K562 (cell line): ENCODE data around the gene SLC2A4RG. TPM values are rescaled to one million over a fixed set of nuclear protein-coding genes. Genes with fewer than 3 reads are reported as not detected.

Experiments
- ATAC-seq: fragments of 200-7000 bp; cut with Tn5 transposase; 3 replicates; pipeline ENCODE4 v1.9.1; 2020; ENCODE audit warnings: moderate library complexity
- BruUV-seq: library from RNA; stranded (reverse); fragments of 400-500 nt; replicated peaks from 2 replicates; lab custom pipeline; 2021; lab: Mats Ljungman, UMichigan
- CTCF ChIA-PET: fragments of 300-600 bp; formaldehyde crosslinking; extraction: SDS; loops from one replicate; lab custom pipeline; 2021; ENCODE audit warnings: low intra/inter-chr PET ratio; lab: Yijun Ruan, JAX
- POLR2A ChIA-PET: fragments of 300-600, 350-650 bp; sonication (Branson Sonifier 250); formaldehyde crosslinking; extraction: SDS; loops from one replicate; lab custom pipeline; 2021; ENCODE audit warnings: antibody characterized with exemption, inconsistent platforms; lab: Yijun Ruan, JAX
- DNase-seq, 4 experiments: peaks; one replicate each; pipeline versions ENCODE4 v3.0.0 to v3.0.0-alpha.2; 2011 to 2018; ENCODE audit warnings: low spot score in 3 of 4, mixed read lengths in 3 of 4; ENCODE audit errors: extremely low read depth in 1 of 4
- FAIRE-seq: peaks from 2 replicates; lab custom pipeline; 2011; peaks lifted over from hg19 to GRCh38; lab: Jason Lieb, UNC
- H2AFZ ChIP-seq: 2 replicates; pipeline ENCODE4 v1.6.0; 2011; ENCODE audit warnings: low read depth, low read length, control low read depth, inconsistent platforms
- H3K27ac ChIP-seq: fragments of 200-600 bp; 3 replicates; pipeline ENCODE4 v1.8.0; 2011; ENCODE audit warnings: low read depth, mild to moderate bottlenecking, control low read depth, inconsistent platforms, low read length, moderate library complexity, mixed read lengths; ENCODE audit errors: extremely low read depth
- H3K27me3 ChIP-seq, 2 experiments: fragments of 300-600 bp in 1 of 2; 2 replicates in 1 of 2; 3 replicates in 1 of 2; pipeline versions ENCODE4 v1.6.0 to v1.8.0; 2011; ENCODE audit warnings: inconsistent platforms in 2 of 2, low read length in 2 of 2, mild to moderate bottlenecking in 1 of 2, mixed read lengths in 1 of 2, moderate library complexity in 1 of 2; ENCODE audit not compliant: control insufficient read depth in 2 of 2, insufficient read depth in 2 of 2
- H3K36me3 ChIP-seq: fragments of 300-600 bp; 3 replicates; pipeline ENCODE4 v1.8.0; 2011; ENCODE audit warnings: mild to moderate bottlenecking, low read length, inconsistent platforms; ENCODE audit not compliant: control insufficient read depth, insufficient read depth
- H3K4me1 ChIP-seq, 2 experiments: fragments of 200-600 bp in 1 of 2; replicated peaks in 1 of 2; 2 replicates in 1 of 2; 3 replicates in 1 of 2; pipeline versions ENCODE4 v1.5.1 to v1.8.0; 2011; ENCODE audit warnings: inconsistent platforms in 2 of 2, low read length in 2 of 2, mild to moderate bottlenecking in 1 of 2, mixed read lengths in 1 of 2, moderate library complexity in 1 of 2; ENCODE audit not compliant: control insufficient read depth in 2 of 2, insufficient read depth in 2 of 2
- H3K4me2 ChIP-seq: 2 replicates; pipeline ENCODE4 v1.6.1; 2011; ENCODE audit warnings: low read length, control low read depth, inconsistent platforms, mixed read lengths; ENCODE audit not compliant: insufficient read depth
- H3K4me3 ChIP-seq: fragments of 200-600 bp; sonication (generic), shearing (Covaris generic); 2 replicates; pipeline ENCODE4 v1.5.1; 2016; ENCODE audit warnings: control low read depth, inconsistent platforms
- H3K79me2 ChIP-seq: fragments of 200-600 bp; 3 replicates; pipeline ENCODE4 v1.8.0; 2011; ENCODE audit warnings: low read length, inconsistent platforms; ENCODE audit not compliant: control insufficient read depth, insufficient read depth
- H3K9ac ChIP-seq, 2 experiments: 2 replicates each; pipeline versions ENCODE4 v1.6.0 to v1.6.1; 2011; ENCODE audit warnings: low read depth in 2 of 2, low read length in 2 of 2, control low read depth in 1 of 2, inconsistent platforms in 1 of 2, mild to moderate bottlenecking in 1 of 2, mixed read lengths in 1 of 2; ENCODE audit not compliant: insufficient read depth in 1 of 2
- H3K9me1 ChIP-seq: one replicate; pipeline ENCODE4 v1.6.0; 2011; ENCODE audit warnings: inconsistent platforms, mild to moderate bottlenecking, low read length, moderate library complexity; ENCODE audit not compliant: control insufficient read depth, insufficient read depth
- H3K9me3 ChIP-seq: replicated peaks from 2 replicates; pipeline ENCODE4 v1.5.1; 2011; ENCODE audit warnings: low read depth, low read length, inconsistent platforms; ENCODE audit not compliant: control insufficient read depth, insufficient read depth
- H4K20me1 ChIP-seq: replicated peaks from 2 replicates; pipeline ENCODE4 v1.6.1; 2011; ENCODE audit warnings: low read length, inconsistent platforms, mixed read lengths; ENCODE audit not compliant: control insufficient read depth, insufficient read depth
- BCOR ChIP-seq: fragments of 450-650 bp; IDR thresholded peaks from 2 replicates; pipeline ENCODE4 v1.6.1; 2016
- CLOCK ChIP-seq: fragments of 250-450 bp; sonication (Bioruptor Pico); IDR thresholded peaks from 2 replicates; pipeline ENCODE4 v1.4.0; 2020; ENCODE audit warnings: mild to moderate bottlenecking, moderate library complexity, borderline replicate concordance
- GABPA ChIP-seq: fragments of 200-800 bp; sonication (Bioruptor generic); conservative IDR thresholded peaks from 2 replicates; pipeline ENCODE4 v1.6.1; 2016; ENCODE audit warnings: low read depth, missing genetic modification characterization, missing compliant biosample characterization
- MECOM ChIP-seq: fragments of 250-450 bp; sonication (Bioruptor Pico); IDR thresholded peaks from 2 replicates; pipeline ENCODE4 v1.8.0; 2022; ENCODE audit warnings: inconsistent platforms
- MITF ChIP-seq: IDR thresholded peaks from 2 replicates; pipeline ENCODE4 v1.6.1; 2014; ENCODE audit warnings: antibody characterized with exemption
- POLR3G ChIP-seq: IDR thresholded peaks from 2 replicates; pipeline ENCODE4 v1.6.1; 2011; ENCODE audit not compliant: insufficient read length, insufficient replicate concordance; ENCODE audit errors: extremely low read depth
- STAG1 ChIP-seq: sonication (generic); formaldehyde crosslinking; IDR thresholded peaks from 2 replicates; pipeline ENCODE4 v1.5.0; 2020; ENCODE audit warnings: missing genetic modification reagents, borderline replicate concordance
- TAF1 ChIP-seq: IDR thresholded peaks from 2 replicates; pipeline ENCODE4 v1.6.1; 2011; ENCODE audit warnings: mild to moderate bottlenecking, low read length, moderate library complexity; ENCODE audit not compliant: insufficient read depth, control insufficient read depth, severe bottlenecking; ENCODE audit errors: extremely low read depth
- ZNF146 ChIP-seq: IDR thresholded peaks from one replicate; pipeline ENCODE4 v1.6.1; 2018; ENCODE audit warnings: missing compliant biosample characterization; ENCODE audit not compliant: unreplicated experiment
- WGBS: fragments of 100-300 bp; shearing (Covaris generic); methylation state at CpG from one replicate; pipeline ENCODE4 v1.1.6; 2016; ENCODE audit warnings: low coverage, mixed read lengths; ENCODE audit not compliant: insufficient coverage; ENCODE audit errors: missing lambda C conversion rate; 5-methylcytosine and 5-hydroxymethylcytosine counted together
- in situ Hi-C: fragments of 300-500 bp; cut with MboI; formaldehyde crosslinking; loops from 4 replicates; pipeline ENCODE4 v1.15.0; 2018; ENCODE audit warnings: inconsistent platforms, mixed read lengths
- intact Hi-C: fragments of 100-400 bp; cut with micrococcal nuclease; formaldehyde crosslinking; loops from 2 replicates; pipeline ENCODE4 v1.14.2; 2022
- polyA plus RNA-seq, 8 experiments: library from polyadenylated mRNA; depleted of rRNA in 4 of 8; stranded (reverse) in 5 of 8; unstranded in 3 of 8; fragments of >200 nt; fragmentation: Nextera tagmentation in 2 of 8; fragmentation: Illumina TruSeq in 1 of 8; extraction: Ambion mirVana in 2 of 8; extraction: Trizol in 1 of 8; gene quantifications; 2 replicates each; pipeline versions ENCODE4 v1.2.1 to v1.2.3, GENCODE V29; 2011 to 2014; ENCODE audit warnings: inconsistent platforms in 1 of 8, missing spikeins in 1 of 8
- total RNA-seq, 7 experiments: library from RNA; depleted of rRNA in 6 of 7; stranded (reverse); fragments of >200 nt in 6 of 7; fragmentation: Illumina TruSeq in 2 of 7; extraction: Trizol in 2 of 7; gene quantifications; 2 replicates each; pipeline versions ENCODE4 v1.2.1 to v1.2.3, GENCODE V29; 2011 to 2021; ENCODE audit warnings: low replicate concordance in 1 of 7

Gene SLC2A4RG
- total and polyA plus RNA-seq, 9 of the 15 experiments (the other 6 are each of a cell fraction or from before 2014, with no cell fraction given): 0.34 to 97.3 (median 26.5) TPM

- Histone ChIP-seq H3K79me2 (no peaks in the 10 kb centered on the region), H3K4me2 (no peak overlapping the region), H3K27ac (no peak overlapping the region), H3K4me3 (no peak overlapping the region), H3K27me3 (no peaks in the 10 kb centered on the region), H3K4me1 (peaks cover 12 to 43% of the 10 kb centered on the region in 2 experiments; a peak in 4 of 5 replicates), H3K36me3 (no peaks in the 10 kb centered on the region), H3K9me3 (no peaks in the 10 kb centered on the region), H3K9ac (no peak overlapping the region), H4K20me1 (no peaks in the 10 kb centered on the region; the same call in 1 of the 2 replicates), H3K9me1 (no peaks in the 10 kb centered on the region), H2AFZ (no peak overlapping the region)
- no TSS peak for BruUV-seq
- ChIA-PET CTCF (no interaction called here), POLR2A (interaction anchor here (0.6 to 1.5 kb wide), 2 partner anchors 8 to 14 kb away, joined by 3 to 4 read pairs; no protein-coding TSS in a partner anchor)
- in situ Hi-C loops (no loop called here), intact Hi-C loops (no loop called here)
- FAIRE-seq (no peak), DNase-seq (no peak), ATAC-seq (no peak)
- 51% methylated on average over 13 of the region's 13 CpGs for WGBS
- no peak for TF ChIP-seq TAF1
- no peak for TF ChIP-seq GABPA (tag)
- TF ChIP-seq STAG1: no peak
- TF ChIP-seq BCOR: 0 out of 2 replicates have a peak, but pooled peaks have one; percentile 19
- TF ChIP-seq ZNF146: peak; percentile 91
- TF ChIP-seq MITF: no peak
- TF ChIP-seq MECOM (CRISPR knock-in tag): no peak
- TF ChIP-seq POLR3G: no peak
- no peak for TF ChIP-seq CLOCK (CRISPR knock-in tag)
Observed at GRCh38 chr20:63777614-63778013, 38.0 kb downstream of the SLC2A4RG start.
